Brain microvascular endothelial cell (primary cell): Measurements from ENCODE around the gene NPC1.
A peak's percentile ranks its signal among the peaks of the same experiment; 100 is the strongest.

Experiments
- DNase-seq: peaks from one replicate; pipeline ENCODE4 v3.0.0-alpha.2; 2020
- H3K27ac ChIP-seq: fragments of 250-450 bp; sonication (Bioruptor Pico); 2 replicates; pipeline ENCODE4 v1.5.1; 2020; ENCODE audit warnings: mild to moderate bottlenecking, moderate library complexity
- H3K27me3 ChIP-seq: fragments of 250-450 bp; sonication (Bioruptor Pico); replicated peaks from 2 replicates; pipeline ENCODE4 v1.5.1; 2020; ENCODE audit warnings: mild to moderate bottlenecking
- H3K36me3 ChIP-seq: fragments of 250-450 bp; sonication (Bioruptor Pico); replicated peaks from 2 replicates; pipeline ENCODE4 v1.5.1; 2020; ENCODE audit warnings: mild to moderate bottlenecking
- H3K4me3 ChIP-seq: 2 replicates; pipeline ENCODE4 v1.5.1; 2011; ENCODE audit warnings: low read depth, mild to moderate bottlenecking, control low read depth, low read length, moderate library complexity
- CTCF ChIP-seq: IDR thresholded peaks from 2 replicates; pipeline ENCODE4 v1.5.1; 2011; ENCODE audit warnings: low read depth, mild to moderate bottlenecking, moderate library complexity, low read length, control low read depth, inconsistent platforms; ENCODE audit errors: missing control alignments
- in situ Hi-C: cut with HindIII; loops from 2 replicates; pipeline ENCODE4 v1.10.0; 2017; ENCODE audit warnings: low sequenced_read_pairs, low pct_ligation_motif_present

Gene NPC1

GRCh38 chr18:23569299-23570063, 16.8 kb downstream of the NPC1 start:
- in situ Hi-C loops: no loop called here
- H3K36me3 ChIP-seq: peaks cover 38% of the 10 kb centered on the region
- H3K27ac ChIP-seq: no peak overlapping the region
- H3K27me3 ChIP-seq: no peaks in the 10 kb centered on the region
- no peak overlapping the region for H3K4me3 ChIP-seq
- no peak for DNase-seq
- TF ChIP-seq CTCF: no peak

DNA sequence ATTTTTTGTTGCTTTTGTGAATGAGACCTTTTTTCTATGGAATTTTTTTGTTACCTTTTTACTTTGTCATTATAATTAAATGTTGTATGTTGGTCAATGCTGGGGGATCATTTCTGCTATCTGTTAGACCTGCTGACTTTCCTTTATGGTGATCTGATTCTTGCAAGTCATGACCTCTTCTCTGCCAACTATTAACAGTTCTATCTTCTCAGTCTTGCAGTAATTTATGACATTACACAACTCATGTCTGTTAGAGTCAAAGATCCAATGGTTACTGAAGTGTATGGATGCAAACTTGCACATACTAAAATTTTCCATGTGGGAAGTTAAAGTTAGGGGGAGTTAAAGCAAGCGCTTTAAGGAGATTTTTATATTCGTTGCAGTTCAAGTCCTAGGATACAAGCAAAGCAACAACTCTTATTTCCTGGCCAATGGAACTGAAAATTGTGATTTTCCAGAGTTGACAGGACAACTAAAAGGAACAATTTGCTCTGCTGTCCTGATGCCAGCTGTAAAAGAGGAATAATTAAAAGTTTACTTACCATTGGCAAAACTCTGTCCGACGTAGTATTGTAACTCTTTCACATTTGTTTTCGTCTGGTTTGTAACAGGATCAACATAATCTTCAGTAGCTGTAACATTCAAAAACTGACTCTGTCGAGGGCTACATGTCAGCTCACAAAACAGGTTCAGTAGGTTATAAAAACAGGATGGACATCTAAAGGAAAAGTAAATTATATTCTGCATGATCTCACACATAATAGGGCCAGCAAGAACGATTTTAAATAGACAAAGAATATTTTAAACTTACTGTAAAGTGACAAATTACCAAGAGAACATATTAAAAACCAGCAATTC, 17.8 kb downstream of the NPC1 start:
- DNase-seq: no peak
- Histone ChIP-seq H3K4me3 (no peak overlapping the region), H3K36me3 (peaks cover 40% of the 10 kb centered on the region), H3K27ac (no peak overlapping the region), H3K27me3 (no peaks in the 10 kb centered on the region)
- in situ Hi-C loops: no loop called here
- TF ChIP-seq CTCF: no peak

GRCh38 chr18:23567671-23568070, 18.6 kb downstream of the NPC1 start:
- no peak for DNase-seq
- Histone ChIP-seq H3K36me3 (peaks cover 32% of the 10 kb centered on the region), H3K27ac (no peak overlapping the region)

DNA sequence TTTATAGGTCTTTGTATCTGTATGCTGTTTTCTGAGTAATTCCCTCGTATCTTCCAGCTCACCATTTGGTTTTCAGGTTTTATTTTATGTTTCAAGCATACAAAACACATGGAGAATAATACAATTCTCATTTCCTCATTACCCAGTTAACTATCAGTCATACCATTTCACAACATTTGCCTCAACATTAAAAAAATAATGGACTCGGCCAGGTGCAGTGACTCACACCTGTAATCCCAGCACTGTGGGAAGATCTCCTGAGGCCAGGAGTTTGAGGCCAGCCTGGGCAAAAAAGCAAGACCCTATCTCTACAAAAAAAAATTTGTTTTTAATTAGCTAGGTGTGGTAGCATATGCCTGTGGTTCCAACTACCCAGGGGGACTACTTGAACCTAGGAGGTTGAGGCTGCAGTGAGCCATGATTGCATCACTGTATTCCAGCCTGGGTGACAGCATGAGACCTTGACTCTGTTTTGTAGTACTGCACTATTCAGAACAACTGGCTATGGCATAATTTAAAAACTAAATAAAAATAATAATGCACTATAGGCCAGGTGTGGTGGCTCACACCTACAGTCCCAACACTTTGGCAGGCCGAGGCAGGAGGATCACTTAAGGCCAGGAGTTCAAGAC, 20.3 kb downstream of the NPC1 start:
- Histone ChIP-seq H3K27ac (no peak overlapping the region), H3K4me3 (no peak overlapping the region), H3K36me3 (peaks cover 37% of the 10 kb centered on the region), H3K27me3 (no peaks in the 10 kb centered on the region)
- no peak for DNase-seq
- in situ Hi-C loops: no loop called here
- no peak for TF ChIP-seq CTCF

More at GRCh38 chr18:23567671-23568070, 18.6 kb downstream of the NPC1 start:
- H3K27me3 ChIP-seq: no peaks in the 10 kb centered on the region
- no peak for TF ChIP-seq CTCF
- in situ Hi-C loops: no loop called here
- H3K4me3 ChIP-seq: no peak overlapping the region

DNA sequence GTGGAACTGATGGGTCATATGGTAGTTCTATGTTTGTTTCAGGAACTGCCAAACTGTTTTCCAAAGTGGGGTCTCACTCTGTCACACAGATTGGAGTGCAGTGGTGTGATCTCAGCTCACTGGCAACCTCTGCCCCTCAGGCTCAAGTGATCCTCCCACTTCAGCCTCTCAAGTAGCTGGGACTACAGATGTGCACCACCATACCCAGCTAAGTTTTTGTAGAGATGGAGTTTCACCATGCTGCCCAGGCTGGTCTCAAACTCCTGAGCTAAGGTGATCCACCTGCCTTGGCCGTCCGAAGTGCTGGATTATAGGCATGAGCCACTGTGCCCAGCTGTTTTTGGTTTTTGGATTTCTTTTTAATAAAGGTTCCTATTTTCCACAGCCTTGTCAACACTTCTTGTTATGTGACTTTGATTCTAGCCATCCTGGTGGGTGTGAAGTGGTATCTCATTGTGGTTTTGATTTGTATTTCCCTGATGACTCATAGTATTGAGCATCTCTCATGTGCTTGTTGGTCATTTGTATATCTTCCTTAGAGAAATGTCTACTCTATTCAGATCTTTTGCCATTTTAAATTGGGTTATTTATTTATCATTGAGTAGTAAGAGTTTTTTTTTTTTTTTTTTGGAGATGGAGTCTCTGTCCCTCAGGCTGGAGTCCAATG, 22.8 kb downstream of the NPC1 start:
- Histone ChIP-seq H3K36me3 (peaks cover 35% of the 10 kb centered on the region), H3K27ac (peak overlapping the region; percentile 9), H3K27me3 (no peaks in the 10 kb centered on the region), H3K4me3 (no peak overlapping the region)
- TF ChIP-seq CTCF: no peak
- peak; percentile 77 for DNase-seq
- in situ Hi-C loops: no loop called here
